Mononuclear cell (primary cell): ENCODE results near the gene DAAM2. TPM values are rescaled to one million over a fixed set of nuclear protein-coding genes. Genes with fewer than 3 reads are reported as not detected.

Experiments used
- H3K27me3 ChIP-seq: 2 replicates; pipeline ENCODE4 v1.6.0; 2011; ENCODE audit warnings: low read length, control low read depth; ENCODE audit not compliant: insufficient read depth
- H3K4me1 ChIP-seq: 2 replicates; pipeline ENCODE4 v1.5.1; 2011; ENCODE audit warnings: mild to moderate bottlenecking, low read length, control low read depth; ENCODE audit not compliant: insufficient read depth
- H3K4me3 ChIP-seq: 2 replicates; pipeline ENCODE4 v1.5.1; 2011; ENCODE audit warnings: mild to moderate bottlenecking, low read length, moderate library complexity
- H3K9me3 ChIP-seq: 2 replicates; pipeline ENCODE4 v1.5.1; 2011; ENCODE audit warnings: low read depth, mild to moderate bottlenecking, control low read depth, low read length
- total RNA-seq: library from RNA; depleted of rRNA; stranded (reverse); fragments of >200 nt; gene quantifications from one replicate; pipeline ENCODE4 v1.2.3, GENCODE V29; 2012

DAAM2 gene
- total RNA-seq, 1 donor, result under 0.01 TPM

DNA sequence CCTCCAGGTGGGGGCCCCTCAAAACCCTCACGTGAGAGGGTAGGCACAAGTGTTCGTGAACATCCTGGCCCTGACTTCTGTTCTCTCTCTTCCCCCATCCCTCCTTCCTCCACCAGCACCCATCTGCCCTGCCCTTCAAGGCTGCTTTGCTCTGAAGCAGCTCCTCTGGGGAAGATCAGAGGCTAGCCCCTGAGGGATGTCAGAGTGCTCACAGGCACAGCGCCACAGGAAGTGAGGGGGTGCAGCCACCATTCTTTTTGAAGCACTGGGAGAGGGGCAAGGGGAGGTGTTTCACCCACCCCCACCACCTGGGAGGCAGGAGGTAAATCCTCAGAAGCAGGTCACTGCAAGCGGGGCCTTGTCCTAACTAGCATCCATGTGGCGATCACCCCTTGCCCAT, 130.6 kb downstream of the DAAM2 start:
- Histone ChIP-seq H3K27me3 (no peaks in the 10 kb centered on the region), H3K4me1 (no peaks in the 10 kb centered on the region), H3K9me3 (no peaks in the 10 kb centered on the region), H3K4me3 (no peak overlapping the region)

DNA sequence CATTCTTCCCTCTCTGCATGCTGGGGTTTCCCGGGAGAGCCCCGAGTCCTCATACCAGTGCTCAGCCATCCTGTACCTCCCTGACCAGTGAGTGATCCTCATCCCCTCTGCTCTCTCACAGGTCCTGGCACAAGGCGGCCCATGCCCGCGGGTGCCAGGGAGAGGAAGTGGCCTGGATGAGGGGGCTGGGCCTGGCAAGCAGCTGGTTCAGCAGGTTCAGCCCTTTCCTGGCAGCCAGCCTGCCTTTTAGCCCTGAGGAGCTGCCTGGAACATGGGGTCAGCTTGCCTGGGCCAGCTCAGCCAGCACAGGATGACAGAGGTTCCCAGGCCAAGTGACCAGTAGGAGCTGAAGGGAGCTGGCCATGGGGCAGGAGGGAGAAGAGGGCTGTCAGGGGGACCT, 131.2 kb downstream of the DAAM2 start:
- H3K4me1 ChIP-seq, result no peaks in the 10 kb centered on the region
- H3K9me3 ChIP-seq, result no peaks in the 10 kb centered on the region
- H3K27me3 ChIP-seq, result no peaks in the 10 kb centered on the region
- H3K4me3 ChIP-seq, result no peak overlapping the region

DNA sequence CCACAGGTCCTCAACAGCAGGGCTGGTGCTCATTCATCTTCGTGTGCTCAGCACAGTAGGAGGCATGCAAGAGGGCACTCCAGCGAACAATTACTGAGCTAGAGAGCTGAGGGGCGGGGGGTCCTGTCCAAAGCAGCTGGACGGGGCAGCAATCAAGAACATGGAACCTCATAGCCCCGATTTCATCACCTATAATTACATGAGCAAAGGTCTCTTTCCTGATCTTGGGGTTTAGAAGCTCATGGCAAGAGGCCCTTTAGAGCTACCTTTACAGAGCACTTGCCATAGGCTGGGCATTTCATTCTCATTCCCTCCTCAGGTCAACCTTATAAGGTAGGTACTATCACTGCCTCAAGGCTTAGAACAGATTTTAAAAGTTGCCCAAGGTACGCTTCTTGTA, 131.7 kb downstream of the DAAM2 start:
- Histone ChIP-seq H3K4me3 (no peak overlapping the region), H3K4me1 (no peaks in the 10 kb centered on the region), H3K9me3 (no peaks in the 10 kb centered on the region), H3K27me3 (no peaks in the 10 kb centered on the region)

DNA sequence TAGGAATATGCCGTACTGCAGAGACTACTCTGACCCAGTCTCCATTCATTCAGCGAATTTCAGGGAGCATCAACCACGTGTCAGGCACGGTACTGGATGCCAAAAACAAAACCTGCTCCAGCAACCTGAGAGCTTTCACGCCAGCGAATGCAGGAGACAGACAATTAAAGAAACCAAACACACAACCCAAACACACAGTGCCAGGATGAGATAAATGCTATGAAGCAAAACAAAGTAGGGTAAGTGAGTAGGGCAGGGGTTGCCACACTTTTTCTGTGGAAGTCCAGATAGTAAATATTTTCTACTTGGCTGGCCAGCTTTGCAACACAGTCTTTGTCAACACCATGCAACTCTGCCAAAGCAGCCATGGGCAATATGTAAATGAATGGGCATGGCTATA, 132.1 kb downstream of the DAAM2 start:
- no peak overlapping the region for H3K4me3 ChIP-seq
- no peaks in the 10 kb centered on the region for H3K4me1 ChIP-seq
- H3K27me3 ChIP-seq, result no peaks in the 10 kb centered on the region
- no peaks in the 10 kb centered on the region for H3K9me3 ChIP-seq

DNA sequence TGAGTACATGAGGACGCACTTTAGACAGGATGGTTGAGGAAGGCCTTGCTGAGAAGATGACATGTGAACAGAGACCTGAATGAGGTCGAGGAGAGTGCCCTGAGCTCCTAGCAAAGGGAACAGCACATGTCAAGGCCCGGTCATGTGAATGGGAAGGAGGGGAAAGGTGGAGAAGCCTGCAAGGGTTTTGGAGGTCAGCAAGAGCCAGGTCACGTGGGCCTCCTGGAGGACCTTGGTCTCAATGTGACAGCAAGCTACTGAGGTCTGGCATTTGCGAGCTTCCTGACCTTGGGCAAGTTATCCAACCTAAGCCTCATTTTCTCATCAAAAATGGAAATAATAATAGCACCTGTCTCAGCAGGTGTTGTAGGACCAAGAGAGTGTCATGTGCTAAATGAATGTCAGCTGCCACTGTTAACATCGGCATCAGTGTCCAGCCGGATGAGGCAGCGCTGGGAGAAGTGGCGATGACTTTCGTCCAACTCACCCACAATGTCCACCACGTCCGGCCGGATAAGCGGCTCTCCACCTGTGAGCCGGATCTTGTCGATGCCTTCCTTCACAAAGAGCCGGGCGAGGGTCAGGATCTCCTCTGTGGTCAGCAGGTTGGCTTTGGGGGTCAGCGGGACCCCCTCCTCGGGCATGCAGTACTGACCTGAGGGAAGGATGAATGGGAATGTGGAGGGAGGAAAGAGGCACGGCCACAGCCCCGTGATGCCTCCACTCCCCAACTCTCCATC, 133.2 kb downstream of the DAAM2 start:
- Histone ChIP-seq H3K27me3 (no peaks in the 10 kb centered on the region), H3K9me3 (no peaks in the 10 kb centered on the region), H3K4me3 (no peak overlapping the region), H3K4me1 (no peaks in the 10 kb centered on the region)

DNA sequence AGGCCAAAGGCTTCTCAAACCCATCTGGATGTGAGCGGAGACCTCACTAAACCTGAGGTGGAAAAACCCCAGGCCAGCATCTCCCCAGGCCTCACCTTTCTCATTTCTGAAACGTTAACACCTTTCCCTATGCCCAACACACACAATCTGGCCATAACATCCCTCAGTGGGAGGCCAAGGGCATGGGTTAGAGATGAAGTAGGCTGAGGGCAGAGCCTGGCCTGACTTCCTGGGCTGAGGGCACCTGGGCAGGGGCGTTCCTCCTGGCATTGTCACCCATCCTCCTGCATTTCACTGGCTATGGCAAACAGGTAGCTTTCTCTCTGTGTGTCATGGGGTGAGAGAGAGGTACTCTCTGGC, 133.7 kb downstream of the DAAM2 start:
- no peaks in the 10 kb centered on the region for H3K9me3 ChIP-seq
- H3K4me3 ChIP-seq, result no peak overlapping the region
- H3K27me3 ChIP-seq, result no peaks in the 10 kb centered on the region
- H3K4me1 ChIP-seq, result no peaks in the 10 kb centered on the region

DNA sequence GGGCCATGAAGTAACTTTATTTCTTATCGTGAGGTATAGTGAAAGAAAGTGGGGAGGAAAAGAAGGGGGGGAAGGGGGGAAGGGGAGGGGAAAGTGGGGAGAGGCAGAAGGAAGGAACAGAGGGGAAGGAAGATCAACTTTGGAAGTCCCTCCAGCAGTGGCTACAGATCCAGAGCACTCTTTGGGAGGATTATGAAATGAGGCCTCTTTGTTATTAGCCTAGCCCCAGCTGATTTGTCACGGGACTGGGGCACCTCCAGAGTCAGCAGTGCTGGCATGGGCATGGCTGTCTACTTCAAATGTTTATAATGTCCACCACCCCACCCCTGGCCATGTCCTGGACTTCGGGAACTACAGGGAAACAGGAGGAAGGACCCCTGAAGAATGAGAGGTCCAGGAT, 134.5 kb downstream of the DAAM2 start:
- H3K9me3 ChIP-seq, result no peaks in the 10 kb centered on the region
- H3K4me3 ChIP-seq, result no peak overlapping the region
- no peaks in the 10 kb centered on the region for H3K4me1 ChIP-seq
- no peaks in the 10 kb centered on the region for H3K27me3 ChIP-seq

DNA sequence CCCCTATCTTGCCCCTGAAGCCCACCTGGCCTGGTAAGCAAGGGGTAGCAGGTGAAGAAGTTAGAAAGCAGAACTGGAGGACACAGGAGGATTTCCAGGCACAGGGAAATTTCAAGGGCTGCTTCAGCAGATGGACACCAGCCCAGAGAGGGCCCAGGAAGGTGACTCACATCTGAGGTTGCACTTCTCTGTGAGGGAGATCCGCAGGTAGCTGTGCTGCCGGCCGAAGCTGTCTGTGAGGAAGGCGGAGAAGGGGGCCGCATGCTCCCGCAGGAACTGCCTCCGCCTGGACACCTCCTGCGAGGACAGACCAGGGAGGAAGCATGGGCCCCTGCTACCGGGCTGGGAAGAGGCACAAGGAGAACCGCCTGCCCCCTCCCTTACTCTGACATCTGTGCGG, 135.0 kb downstream of the DAAM2 start:
- no peak overlapping the region for H3K4me3 ChIP-seq
- no peaks in the 10 kb centered on the region for H3K4me1 ChIP-seq
- no peaks in the 10 kb centered on the region for H3K27me3 ChIP-seq
- no peaks in the 10 kb centered on the region for H3K9me3 ChIP-seq

DNA sequence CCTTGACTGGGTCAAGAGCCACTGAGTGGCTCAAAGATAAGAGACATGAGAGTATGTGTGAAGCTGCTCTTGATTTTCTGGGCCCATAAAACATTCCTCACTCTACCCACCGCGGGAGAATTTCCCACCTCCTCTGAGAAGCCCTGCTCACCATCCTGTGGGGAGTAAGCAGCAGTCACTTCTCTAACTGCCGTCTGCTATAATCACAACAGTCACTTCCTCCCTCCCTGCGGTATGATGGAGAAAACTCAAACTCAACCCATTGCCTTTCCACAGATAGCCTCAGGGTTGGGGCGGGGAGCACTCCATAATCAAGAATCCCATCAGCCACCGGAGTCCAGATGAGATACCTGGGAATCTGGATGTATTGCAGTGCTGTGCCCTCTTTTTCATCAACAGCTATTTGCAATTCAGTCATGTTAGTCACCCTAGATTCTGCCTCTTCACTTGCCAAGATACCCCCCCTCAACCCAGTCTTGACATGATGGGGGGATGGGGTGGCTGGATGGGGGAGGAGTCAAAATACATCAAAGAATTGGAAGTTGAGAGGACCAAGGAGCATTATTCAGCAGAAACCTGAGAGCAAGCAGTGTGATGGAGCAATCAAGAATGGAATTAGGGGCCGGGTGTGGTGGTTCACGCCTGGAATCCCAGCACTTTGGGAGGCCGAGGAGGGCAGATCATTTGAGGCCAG, 137.0 kb downstream of the DAAM2 start:
- H3K27me3 ChIP-seq, result peaks cover 14% of the 10 kb centered on the region
- H3K4me3 ChIP-seq, result no peak overlapping the region
- no peaks in the 10 kb centered on the region for H3K4me1 ChIP-seq
- H3K9me3 ChIP-seq, result no peaks in the 10 kb centered on the region

DNA sequence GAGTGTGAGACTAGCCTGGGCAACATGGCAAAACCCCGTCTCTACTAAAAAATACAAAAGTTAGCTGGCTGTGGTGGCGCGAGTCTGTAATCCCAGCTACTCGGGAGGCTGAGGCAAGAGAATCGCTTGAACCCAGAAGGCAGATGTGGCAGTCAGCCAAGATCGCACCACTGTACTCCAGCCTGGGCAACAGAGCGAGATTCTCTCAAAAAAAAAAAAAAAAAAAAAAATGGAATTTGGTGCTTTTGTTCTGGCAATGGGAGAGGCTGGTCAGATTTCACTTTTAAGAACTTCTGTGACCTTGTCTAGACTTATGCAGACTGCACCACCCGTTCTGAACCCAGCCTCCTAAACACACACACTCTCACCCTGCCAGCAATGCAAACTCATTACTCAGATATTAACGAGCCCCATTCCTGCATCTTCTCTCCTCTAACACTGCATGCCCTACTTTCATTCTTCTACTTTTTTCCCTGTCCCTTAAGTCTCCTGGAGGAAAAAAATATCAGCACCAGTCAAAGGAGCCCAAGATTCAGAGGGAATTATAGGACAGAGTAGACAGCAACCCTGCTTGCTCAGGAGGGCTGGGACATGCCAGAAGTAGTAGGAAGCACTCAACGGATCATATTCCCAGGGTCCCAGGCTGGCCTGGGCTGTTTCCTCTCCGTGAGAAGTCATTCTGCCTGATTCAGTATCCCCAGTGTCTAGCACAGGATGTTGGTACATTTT, 137.7 kb downstream of the DAAM2 start:
- Histone ChIP-seq H3K9me3 (no peaks in the 10 kb centered on the region), H3K4me3 (no peak overlapping the region), H3K4me1 (no peaks in the 10 kb centered on the region), H3K27me3 (peaks cover 20% of the 10 kb centered on the region)

DNA sequence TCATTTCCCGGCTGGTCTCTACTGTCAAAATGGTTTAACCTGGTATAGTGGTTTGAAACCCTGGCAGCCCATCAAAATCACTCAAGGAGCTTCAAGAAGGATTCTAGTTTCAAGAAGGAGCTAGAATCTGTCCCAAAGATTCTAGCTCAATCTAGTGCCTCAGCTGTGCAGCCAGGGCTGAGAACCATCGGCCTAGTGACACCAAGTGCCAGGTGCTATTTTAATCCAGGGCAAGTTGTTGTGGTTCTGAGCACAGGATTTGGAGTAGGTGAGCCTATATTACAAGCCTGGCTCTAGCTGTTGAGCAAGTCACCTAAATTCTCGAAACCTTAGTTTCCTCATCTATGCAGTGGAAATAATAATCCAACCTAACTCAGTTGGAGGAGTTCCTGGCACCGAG, 138.4 kb downstream of the DAAM2 start:
- Histone ChIP-seq H3K9me3 (no peaks in the 10 kb centered on the region), H3K4me3 (no peak overlapping the region), H3K27me3 (peaks cover 22% of the 10 kb centered on the region), H3K4me1 (no peaks in the 10 kb centered on the region)

DNA sequence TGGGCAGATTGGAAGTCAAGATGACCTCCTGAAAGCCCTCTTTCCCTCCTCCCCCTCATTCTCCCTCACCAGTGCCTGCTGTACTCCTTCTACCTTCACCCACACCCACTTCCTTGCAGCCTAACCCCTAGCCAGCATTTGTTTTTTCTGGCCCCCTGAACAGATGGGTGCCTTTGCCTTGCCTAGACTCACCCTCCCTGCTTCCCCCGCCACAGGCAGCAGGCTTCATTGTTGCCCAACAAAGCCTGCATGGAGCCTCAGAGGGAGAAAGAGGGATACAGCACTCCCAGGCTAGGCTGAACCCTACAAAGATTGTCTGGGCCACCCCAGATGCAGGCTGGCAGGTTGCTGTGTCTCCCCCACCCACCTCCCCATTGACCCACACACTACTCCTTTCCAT, 139.4 kb downstream of the DAAM2 start:
- no peak overlapping the region for H3K4me3 ChIP-seq
- no peaks in the 10 kb centered on the region for H3K9me3 ChIP-seq
- peaks cover 22% of the 10 kb centered on the region for H3K27me3 ChIP-seq
- H3K4me1 ChIP-seq, result no peaks in the 10 kb centered on the region

DNA sequence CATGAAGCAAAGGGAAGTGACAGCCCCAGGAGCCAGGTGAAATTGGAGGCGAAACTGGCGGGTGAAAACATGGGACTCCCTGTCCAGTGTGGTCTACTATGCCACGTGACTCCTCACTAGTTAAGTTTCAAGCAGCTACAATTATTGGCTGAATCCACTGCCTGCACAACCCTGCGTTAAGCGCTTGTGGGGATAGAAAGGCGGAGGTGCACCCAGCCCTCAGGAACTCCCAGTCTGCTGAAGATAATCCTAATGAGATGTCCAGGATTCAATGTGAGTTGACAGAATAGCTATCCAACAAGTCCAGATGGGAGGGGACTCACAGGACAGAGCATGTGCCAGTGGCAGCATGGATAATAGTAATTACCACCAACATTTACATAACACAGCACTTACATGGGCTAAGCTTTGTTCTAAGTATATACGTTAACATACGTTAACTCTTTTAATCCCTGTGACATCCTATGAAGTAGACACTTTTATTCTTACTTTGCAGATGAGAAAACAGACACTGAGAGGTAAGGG, 140.3 kb downstream of the DAAM2 start:
- peaks cover 22% of the 10 kb centered on the region for H3K27me3 ChIP-seq
- H3K4me3 ChIP-seq, result no peak overlapping the region
- no peaks in the 10 kb centered on the region for H3K9me3 ChIP-seq
- no peaks in the 10 kb centered on the region for H3K4me1 ChIP-seq

DNA sequence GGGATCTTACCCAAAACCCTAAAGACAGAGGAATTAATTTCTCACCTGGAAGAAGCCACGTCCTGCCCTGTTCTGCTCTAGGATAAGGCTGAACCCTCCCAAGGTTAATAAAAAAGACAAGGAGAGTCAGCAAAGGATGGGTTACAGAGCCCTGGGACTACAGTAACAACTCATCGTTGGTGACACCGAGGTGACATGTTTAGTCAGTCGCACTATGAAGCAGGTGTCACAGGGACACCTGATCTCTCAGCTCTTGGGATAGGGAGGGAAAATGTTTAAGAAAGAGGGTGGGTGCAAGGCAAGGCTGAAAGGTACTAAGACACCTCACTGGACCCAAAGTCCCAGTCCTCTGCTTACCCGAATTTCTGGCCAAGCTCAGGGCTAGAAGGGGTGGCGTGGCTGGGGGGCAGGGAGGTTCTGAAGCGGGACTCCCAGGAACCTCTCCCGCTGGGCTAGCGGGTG, 141.5 kb downstream of the DAAM2 start:
- no peak overlapping the region for H3K4me3 ChIP-seq
- no peaks in the 10 kb centered on the region for H3K4me1 ChIP-seq
- no peaks in the 10 kb centered on the region for H3K9me3 ChIP-seq
- peaks cover 22% of the 10 kb centered on the region for H3K27me3 ChIP-seq

DNA sequence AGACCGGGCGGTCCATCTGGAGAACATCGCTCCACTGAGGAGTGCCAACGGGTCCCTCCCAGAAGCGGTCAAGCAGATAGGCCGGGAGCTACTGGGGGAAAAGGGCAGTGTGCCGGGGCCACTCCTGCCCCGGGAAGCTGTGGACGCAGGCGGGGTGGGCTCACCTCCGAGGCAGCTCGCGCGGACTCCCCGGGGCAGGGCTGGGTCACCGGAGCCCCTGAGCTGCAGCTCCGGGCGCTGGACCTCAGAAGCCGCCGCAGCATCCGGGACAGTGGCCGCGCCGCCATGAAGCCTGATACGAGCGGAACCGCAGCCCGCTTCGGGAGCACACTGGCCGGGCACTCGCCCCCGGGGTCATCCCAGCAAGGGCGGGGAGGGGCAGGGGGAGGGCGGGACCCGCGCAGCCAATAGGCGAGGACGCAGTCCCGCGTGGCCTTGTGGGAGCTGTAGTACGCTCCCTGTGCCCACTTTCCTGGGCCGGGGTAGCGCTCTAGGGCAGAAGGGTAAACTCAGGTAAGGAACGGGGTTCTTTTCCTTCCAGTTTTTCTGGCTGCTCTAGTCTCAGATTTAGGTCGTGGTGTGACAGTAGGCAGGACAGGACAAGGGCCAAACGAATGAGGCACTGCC, 142.1 kb downstream of the DAAM2 start, which contains the start of gene MOCS1:
TSS of gene MOCS1 (minus strand) at position 332 of the 627 bp plus-strand sequence. CDS start at position 287, 45 bp downstream.
- no peaks in the 10 kb centered on the region for H3K9me3 ChIP-seq
- H3K4me1 ChIP-seq, result no peaks in the 10 kb centered on the region
- H3K27me3 ChIP-seq, result peaks cover 22% of the 10 kb centered on the region
- peak within 1 kb of the TSS; percentile 18 for H3K4me3 ChIP-seq
